Testis (tissue), 2 donors: ENCODE measurements around the gene CREB3L4.

Source experiments
- CTCF ChIP-seq, 3 experiments: fragments of 450-650 bp in 2 of 3; fragments of 200-600 bp in 1 of 3; sonication (generic) in 1 of 3; IDR thresholded peaks; one replicate each; pipeline ENCODE4 v1.5.1; 2016 to 2019; ENCODE audit warnings: antibody characterized with exemption in 3 of 3, mild to moderate bottlenecking in 2 of 3, moderate library complexity in 1 of 3
- POLR2A ChIP-seq: fragments of 450-650 bp; IDR thresholded peaks from one replicate; pipeline ENCODE4 v1.6.1; 2017; ENCODE audit warnings: antibody characterized with exemption, mild to moderate bottlenecking, moderate library complexity

- TF ChIP-seq POLR2A (no peak), CTCF (IDR thresholded peaks at IDR 0.05) (peak in 1 of 3 experiments; percentile 11)
Measured at GRCh38 chr1:153922972-153923925, 44.5 kb upstream of the CREB3L4 start, which contains the start of gene GATAD2B.
